ENCODE results near the gene THRA.

GRCh38 chr17:40099619-40100418 is 37.1 kb downstream of the THRA start:
- TF ChIP-seq CTCF (IDR thresholded peaks at IDR 0.05) = no peak
- TF ChIP-seq POLR2A (IDR thresholded peaks at IDR 0.05) = no peak
- no peak for TF ChIP-seq POLR2AphosphoS5 (IDR thresholded peaks at IDR 0.05)
- no peak for TF ChIP-seq EP300 (IDR thresholded peaks at IDR 0.05)

Measured in suprapubic skin (tissue), 4 donors.